Heart left ventricle (tissue), 13 donors: ENCODE measurements around the gene MOK.

ENCODE experiments used
- POLR2A ChIP-seq, 2 donors: fragments of 450-650 bp; IDR thresholded peaks; one replicate each; pipeline ENCODE4 v1.6.1; 2017; ENCODE audit warnings: antibody characterized with exemption in 2 of 2, mild to moderate bottlenecking in 2 of 2, moderate library complexity in 2 of 2
- TF ChIP-seq, protein P1 (sequence below), 12 donors: fragments of 200-600 bp; sonication (generic) in 4 of 12; IDR thresholded peaks; one replicate each; pipeline versions ENCODE4 v1.5.0 to v1.8.0; 2018 to 2022; ENCODE audit warnings: antibody characterized with exemption in 12 of 12, mild to moderate bottlenecking in 5 of 12
- donor health status: ischemic (EF 13 %, LVEDD 7.1; RV severe dilation, severe dysfunction).
- donor health status: DM: no; HTN: yes; CAD: no.
- donor health status: DM: no; HTN: no; CAD: no.
- donor health status: ischemic (EF 25% LVEDD 6.9; RV normal size, moderate dysfunction).
- donor health status: ischemic (EF 25% LVEDD 5.7; RV mildly dilated, moderate dysfunction).
- donor health status: ischemic (EF 35%, LVEDD 5.7; RV mildly dilated, moderate dysfunction).
- donor health status: nonischemic (EF 11% LVEDD 7.7; RV severe dilation, severe dysfunction).
- donor health status: DM: yes; HTN: yes; CAD: no.
- donor health status: PGD.
- donor health status: ischemic (EF 29% LVEDD 5.4; RV normal size, mild dysfunction).
- donor health status: nonischemic (EF 23%, LVEDD 6.1; RV moderate dilation, normal function).

DNA sequence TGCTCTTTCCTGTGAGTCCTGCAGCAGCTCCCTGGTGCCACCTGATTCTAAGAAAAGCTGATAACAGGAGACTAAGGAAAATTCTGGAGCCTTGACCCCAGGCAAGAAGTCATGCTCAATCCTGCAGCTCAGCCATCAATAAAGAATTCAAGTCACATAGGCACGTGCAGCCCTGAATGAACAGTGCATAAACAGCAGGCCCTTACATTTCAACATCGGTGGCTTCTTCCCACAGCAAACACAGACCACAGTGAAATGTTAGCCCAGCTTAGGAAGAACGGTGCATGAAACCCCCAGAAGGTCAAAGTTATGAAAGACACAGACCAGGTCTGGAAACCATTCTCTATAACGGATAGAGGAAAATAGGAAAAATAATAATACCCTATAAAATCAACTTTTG lies 47.2 kb upstream of the MOK start:
- TF ChIP-seq, protein P1, sequence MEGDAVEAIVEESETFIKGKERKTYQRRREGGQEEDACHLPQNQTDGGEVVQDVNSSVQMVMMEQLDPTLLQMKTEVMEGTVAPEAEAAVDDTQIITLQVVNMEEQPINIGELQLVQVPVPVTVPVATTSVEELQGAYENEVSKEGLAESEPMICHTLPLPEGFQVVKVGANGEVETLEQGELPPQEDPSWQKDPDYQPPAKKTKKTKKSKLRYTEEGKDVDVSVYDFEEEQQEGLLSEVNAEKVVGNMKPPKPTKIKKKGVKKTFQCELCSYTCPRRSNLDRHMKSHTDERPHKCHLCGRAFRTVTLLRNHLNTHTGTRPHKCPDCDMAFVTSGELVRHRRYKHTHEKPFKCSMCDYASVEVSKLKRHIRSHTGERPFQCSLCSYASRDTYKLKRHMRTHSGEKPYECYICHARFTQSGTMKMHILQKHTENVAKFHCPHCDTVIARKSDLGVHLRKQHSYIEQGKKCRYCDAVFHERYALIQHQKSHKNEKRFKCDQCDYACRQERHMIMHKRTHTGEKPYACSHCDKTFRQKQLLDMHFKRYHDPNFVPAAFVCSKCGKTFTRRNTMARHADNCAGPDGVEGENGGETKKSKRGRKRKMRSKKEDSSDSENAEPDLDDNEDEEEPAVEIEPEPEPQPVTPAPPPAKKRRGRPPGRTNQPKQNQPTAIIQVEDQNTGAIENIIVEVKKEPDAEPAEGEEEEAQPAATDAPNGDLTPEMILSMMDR (IDR thresholded peaks at IDR 0.05), result no peak
- no peak for TF ChIP-seq POLR2A (IDR thresholded peaks at IDR 0.05)
